Colonic mucosa (tissue), 4 donors: ENCODE data around the gene FZD7. TPM values are rescaled to one million over a fixed set of nuclear protein-coding genes. Genes with fewer than 3 reads are reported as not detected.

Experiments used
- DNase-seq: peaks from one replicate; pipeline ENCODE4 v3.0.0-alpha.2; 2020
- H3K27ac ChIP-seq: fragments of 200-600 bp; one replicate; pipeline ENCODE4 v1.8.0; 2021
- H3K27me3 ChIP-seq: fragments of 200-600 bp; one replicate; pipeline ENCODE4 v1.8.0; 2021
- H3K36me3 ChIP-seq: fragments of 200-600 bp; one replicate; pipeline ENCODE4 v1.8.0; 2021
- H3K4me1 ChIP-seq: fragments of 200-600 bp; one replicate; pipeline ENCODE4 v1.8.0; 2021; ENCODE audit warnings: mild to moderate bottlenecking
- H3K4me3 ChIP-seq: fragments of 200-600 bp; one replicate; pipeline ENCODE4 v1.8.0; 2021
- H3K9ac ChIP-seq, 2 donors: one replicate each; pipeline ENCODE4 v1.7.0; 2013; ENCODE audit warnings: control low read depth in 2 of 2, low read depth in 2 of 2, low read length in 2 of 2
- H3K9me3 ChIP-seq: fragments of 200-600 bp; one replicate; pipeline ENCODE4 v1.8.0; 2021
- intact Hi-C: fragments of 100-400 bp; cut with DNase I; formaldehyde crosslinking; loops from one replicate; pipeline ENCODE4 v1.14.1; 2022
- total RNA-seq, 2 donors: library from RNA; stranded (reverse); fragmentation: NEBNext Ultra II Directional in 1 of 2; extraction: Animal tissue kit (Norgen Biotek cat#: 25700) in 1 of 2; gene quantifications; one replicate each; pipeline ENCODE4 v1.2.1, GENCODE V29; 2021
- TF ChIP-seq, protein P1 (sequence below): fragments of 200-600 bp; IDR thresholded peaks from one replicate; pipeline ENCODE4 v1.8.0; 2022; ENCODE audit warnings: antibody characterized with exemption, mild to moderate bottlenecking
- donor health status: healthy.
- donor health status: DM: no; HTN: no; CAD: no.
- donor health status: DM: no; HTN: no; CAD: no.

FZD7 gene
- total RNA-seq, 2 donors from 2014 or later, result 2.3 to 13.9 TPM

DNA sequence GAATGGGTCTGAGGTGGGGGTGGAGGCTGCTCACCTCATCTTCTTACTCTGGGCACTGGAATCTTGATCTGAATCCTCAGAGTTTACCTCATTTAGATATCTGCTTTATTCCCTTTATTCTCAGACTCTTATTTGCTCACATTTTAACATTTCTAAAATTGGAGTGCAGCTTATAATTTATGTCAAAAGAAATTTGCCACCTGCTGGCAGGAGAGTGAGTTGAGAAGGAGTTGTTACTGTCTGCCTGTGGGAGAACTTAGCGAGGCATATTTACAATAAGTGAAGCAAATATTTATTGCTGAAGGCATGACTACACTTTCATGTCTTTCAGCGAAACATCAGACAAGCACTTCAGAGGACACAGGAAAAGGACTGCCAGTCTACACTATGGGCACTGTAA is 23.0 kb downstream of the FZD7 start:
- H3K9me3 ChIP-seq, result no peaks in the 10 kb centered on the region
- no peak for DNase-seq
- H3K27me3 ChIP-seq, result no peaks in the 10 kb centered on the region
- H3K27ac ChIP-seq, result no peak overlapping the region
- no peaks in the 10 kb centered on the region for H3K36me3 ChIP-seq
- H3K9ac ChIP-seq, result no peak overlapping the region
- no peak overlapping the region for H3K4me3 ChIP-seq
- intact Hi-C loops, result loop anchor here (10.0 kb wide), 1 partner anchor 202 kb away; no protein-coding TSS in a partner anchor
- no peaks in the 10 kb centered on the region for H3K4me1 ChIP-seq
- TF ChIP-seq, protein P1, sequence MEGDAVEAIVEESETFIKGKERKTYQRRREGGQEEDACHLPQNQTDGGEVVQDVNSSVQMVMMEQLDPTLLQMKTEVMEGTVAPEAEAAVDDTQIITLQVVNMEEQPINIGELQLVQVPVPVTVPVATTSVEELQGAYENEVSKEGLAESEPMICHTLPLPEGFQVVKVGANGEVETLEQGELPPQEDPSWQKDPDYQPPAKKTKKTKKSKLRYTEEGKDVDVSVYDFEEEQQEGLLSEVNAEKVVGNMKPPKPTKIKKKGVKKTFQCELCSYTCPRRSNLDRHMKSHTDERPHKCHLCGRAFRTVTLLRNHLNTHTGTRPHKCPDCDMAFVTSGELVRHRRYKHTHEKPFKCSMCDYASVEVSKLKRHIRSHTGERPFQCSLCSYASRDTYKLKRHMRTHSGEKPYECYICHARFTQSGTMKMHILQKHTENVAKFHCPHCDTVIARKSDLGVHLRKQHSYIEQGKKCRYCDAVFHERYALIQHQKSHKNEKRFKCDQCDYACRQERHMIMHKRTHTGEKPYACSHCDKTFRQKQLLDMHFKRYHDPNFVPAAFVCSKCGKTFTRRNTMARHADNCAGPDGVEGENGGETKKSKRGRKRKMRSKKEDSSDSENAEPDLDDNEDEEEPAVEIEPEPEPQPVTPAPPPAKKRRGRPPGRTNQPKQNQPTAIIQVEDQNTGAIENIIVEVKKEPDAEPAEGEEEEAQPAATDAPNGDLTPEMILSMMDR, result no peak

DNA sequence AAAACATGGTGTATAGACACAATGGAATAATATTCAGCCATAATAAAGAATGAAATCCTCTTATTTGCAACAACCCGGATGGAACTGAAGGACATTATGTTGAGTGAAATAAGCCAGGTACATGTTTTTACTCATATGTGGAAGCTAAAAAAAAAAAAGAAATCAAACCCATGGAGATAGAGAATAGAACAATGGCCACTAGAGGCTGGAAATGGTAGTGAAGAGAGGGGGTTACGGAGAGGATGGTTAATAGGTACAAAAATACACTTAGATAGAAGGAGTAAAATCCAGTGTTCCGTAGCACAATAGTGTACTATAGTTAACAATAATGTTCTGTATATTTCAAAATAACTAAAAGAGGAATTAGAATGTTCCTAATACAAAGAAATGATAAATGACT is 26.6 kb downstream of the FZD7 start:
- Histone ChIP-seq H3K4me1 (no peaks in the 10 kb centered on the region), H3K9me3 (no peaks in the 10 kb centered on the region), H3K4me3 (no peak overlapping the region), H3K36me3 (no peaks in the 10 kb centered on the region), H3K27me3 (no peaks in the 10 kb centered on the region), H3K27ac (no peak overlapping the region), H3K9ac (no peak overlapping the region)
- DNase-seq, result no peak
- TF ChIP-seq, protein P1, result no peak
- intact Hi-C loops, result no loop called here

DNA sequence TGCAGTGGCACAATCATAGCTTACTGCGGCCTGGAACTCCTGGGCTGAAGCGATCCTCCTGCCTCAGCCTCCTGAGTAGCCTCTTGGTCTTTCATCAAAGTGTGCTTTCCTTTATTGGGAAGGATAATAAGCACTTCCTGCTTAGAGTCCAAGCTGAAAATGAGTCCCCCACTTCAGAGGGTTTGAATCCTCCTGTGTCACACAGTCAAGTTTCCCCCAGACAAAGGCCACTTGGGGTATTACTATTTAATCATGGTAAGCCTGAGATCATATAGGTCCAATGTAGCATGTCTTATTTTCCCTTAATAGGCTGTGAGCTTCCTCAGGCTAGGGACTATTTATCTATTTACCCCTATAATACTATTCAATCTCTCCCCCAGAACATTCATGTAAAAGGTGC is 28.0 kb downstream of the FZD7 start:
- TF ChIP-seq, protein P1, result no peak
- Histone ChIP-seq H3K36me3 (no peaks in the 10 kb centered on the region), H3K27me3 (no peaks in the 10 kb centered on the region), H3K9me3 (no peaks in the 10 kb centered on the region), H3K9ac (no peak overlapping the region), H3K27ac (no peak overlapping the region), H3K4me3 (no peak overlapping the region), H3K4me1 (no peaks in the 10 kb centered on the region)
- intact Hi-C loops, result no loop called here
- no peak for DNase-seq

DNA sequence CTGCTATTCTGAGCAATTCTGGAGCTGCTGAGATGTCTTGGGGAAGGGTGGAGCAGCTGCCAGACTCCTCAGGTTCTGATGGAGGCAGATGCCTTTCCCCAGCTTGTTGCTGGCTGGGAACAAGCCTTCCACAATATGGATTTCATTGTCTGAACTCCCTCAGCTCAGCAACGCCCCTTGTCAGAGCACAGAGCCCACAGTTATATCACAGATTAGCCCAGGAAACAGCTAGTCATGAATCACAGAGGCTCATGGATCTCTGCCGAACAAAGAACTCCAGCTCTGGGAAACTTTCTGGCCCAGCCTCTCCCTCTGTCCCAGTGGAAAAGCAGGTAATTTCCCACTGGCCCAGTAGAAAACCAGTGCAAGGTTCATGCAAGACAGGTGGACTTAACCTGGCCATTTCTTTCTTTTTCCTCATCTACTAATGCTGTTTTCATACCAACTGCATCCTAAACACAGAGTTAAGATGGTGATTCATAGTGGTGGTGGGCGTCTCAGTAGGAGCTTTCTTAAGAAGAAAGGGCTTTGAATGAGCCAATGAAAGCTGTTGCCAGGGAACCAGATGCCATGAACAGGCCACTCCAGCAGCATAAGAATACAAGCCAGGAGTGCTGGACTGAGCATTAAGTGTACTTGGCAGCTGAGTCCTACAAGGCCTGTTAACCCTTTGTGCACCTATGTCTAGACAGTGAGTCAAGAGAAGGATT is 30.7 kb downstream of the FZD7 start:
- intact Hi-C loops, result no loop called here
- H3K36me3 ChIP-seq, result no peaks in the 10 kb centered on the region
- H3K9me3 ChIP-seq, result no peaks in the 10 kb centered on the region
- H3K4me3 ChIP-seq, result no peak overlapping the region
- no peaks in the 10 kb centered on the region for H3K4me1 ChIP-seq
- TF ChIP-seq, protein P1, result no peak
- DNase-seq, result no peak
- no peaks in the 10 kb centered on the region for H3K27me3 ChIP-seq
- no peak overlapping the region for H3K9ac ChIP-seq
- H3K27ac ChIP-seq, result no peak overlapping the region

DNA sequence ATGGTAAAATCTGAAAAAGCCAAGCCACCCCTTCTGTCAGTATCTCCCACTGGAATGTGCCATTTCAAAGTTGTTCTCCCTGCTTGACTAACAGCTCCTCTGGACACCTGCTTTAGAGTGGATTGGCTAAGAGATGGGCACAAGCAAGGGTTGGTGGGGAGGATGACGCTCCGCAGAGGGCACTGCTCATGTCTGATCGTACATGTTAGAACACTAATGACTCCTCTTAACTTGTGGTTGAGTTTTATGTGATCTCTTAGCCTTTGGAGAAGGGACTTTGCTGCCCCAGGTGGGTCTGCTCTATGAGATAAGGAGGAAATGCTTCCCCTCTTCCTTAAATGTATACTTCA is 31.2 kb downstream of the FZD7 start:
- H3K27ac ChIP-seq, result no peak overlapping the region
- intact Hi-C loops, result no loop called here

More for the DNA sequence above, 31.2 kb downstream of the FZD7 start:
- Histone ChIP-seq H3K9ac (no peak overlapping the region), H3K9me3 (no peaks in the 10 kb centered on the region), H3K4me3 (no peak overlapping the region), H3K27me3 (no peaks in the 10 kb centered on the region), H3K36me3 (no peaks in the 10 kb centered on the region), H3K4me1 (peaks cover 2% of the 10 kb centered on the region)
- no peak for DNase-seq
- TF ChIP-seq, protein P1, result no peak
